Measurements from ENCODE around the gene FOXJ2.
A peak's percentile ranks its signal among the peaks of the same experiment; 100 is the strongest.
"Not testable (repeated sequence)": the region's sequence is repeated elsewhere in the genome, so short reads cannot be mapped to it uniquely, and the experiment has no call there.

FOXJ2 gene

GRCh38 chr12:8032242-8033152 lies at the start of gene FOXJ2:
Gene FOXJ2 (plus strand): TSS chr12:8032716. CDS start chr12:8039833, 7,117 bp downstream.
- no peak for TF ChIP-seq CTCF (IDR thresholded peaks at IDR 0.05; ENCODE audit: low read depth, low read length)
- DNase-seq (ENCODE audit: low read depth in 2 of 2) = peak; percentile 64 to 79
- H3K4me3 ChIP-seq (replicated peaks in 1 of 2; ENCODE audit: low read depth in 2 of 2, low read length in 2 of 2) = peak within 1 kb of the TSS; percentile 88 to 90

GRCh38 chr12:7983019-7983418 lies 49.5 kb upstream of the FOXJ2 start:
- DNase-seq (ENCODE audit: low read depth in 2 of 2); H3K4me3 ChIP-seq (replicated peaks in 1 of 2; ENCODE audit: low read depth in 2 of 2, low read length in 2 of 2): not testable (repeated sequence)

- DNase-seq (ENCODE audit: low read depth in 2 of 2); H3K4me3 ChIP-seq (replicated peaks in 1 of 2; ENCODE audit: low read depth in 2 of 2, low read length in 2 of 2): not testable (repeated sequence)
These were observed 49.1 kb upstream of the FOXJ2 start for GRCh38 chr12:7983460-7983859.

GRCh38 chr12:7984900-7985299 lies 47.6 kb upstream of the FOXJ2 start:
- no peak for DNase-seq (ENCODE audit: low read depth in 2 of 2)
- no peak for TF ChIP-seq CTCF (IDR thresholded peaks at IDR 0.05; ENCODE audit: low read depth, low read length)
- no peak overlapping the region for H3K4me3 ChIP-seq (replicated peaks in 1 of 2; ENCODE audit: low read depth in 2 of 2, low read length in 2 of 2)

GRCh38 chr12:7985802-7986418 lies 46.6 kb upstream of the FOXJ2 start:
- H3K4me3 ChIP-seq (replicated peaks in 1 of 2; ENCODE audit: low read depth in 2 of 2, low read length in 2 of 2) = no peak overlapping the region
- no peak for DNase-seq (ENCODE audit: low read depth in 2 of 2)
- TF ChIP-seq CTCF (IDR thresholded peaks at IDR 0.05; ENCODE audit: low read depth, low read length) = no peak

GRCh38 chr12:7989827-7990491 lies 42.6 kb upstream of the FOXJ2 start:
- no peak overlapping the region for H3K4me3 ChIP-seq (replicated peaks in 1 of 2; ENCODE audit: low read depth in 2 of 2, low read length in 2 of 2)

GRCh38 chr12:7991535-7991934 lies 41.0 kb upstream of the FOXJ2 start:
- H3K4me3 ChIP-seq (replicated peaks in 1 of 2; ENCODE audit: low read depth in 2 of 2, low read length in 2 of 2) = no peak overlapping the region
- no peak for TF ChIP-seq CTCF (IDR thresholded peaks at IDR 0.05; ENCODE audit: low read depth, low read length)
- no peak for DNase-seq (ENCODE audit: low read depth in 2 of 2)

More at GRCh38 chr12:7989827-7990491, 42.6 kb upstream of the FOXJ2 start:
- no peak for TF ChIP-seq CTCF (IDR thresholded peaks at IDR 0.05; ENCODE audit: low read depth, low read length)
- DNase-seq (ENCODE audit: low read depth in 2 of 2) = peak; percentile 8 to 19
